Ishikawa (cell line): ENCODE measurements around the gene HINT2.

Experiments
- CEBPB ChIP-seq: IDR thresholded peaks from 2 replicates; pipeline ENCODE4 v1.6.1; 2012
- RAD21 ChIP-seq: IDR thresholded peaks from 2 replicates; pipeline ENCODE4 v1.6.1; 2012; ENCODE audit warnings: low read depth
- TF ChIP-seq, protein P1 (sequence below): IDR thresholded peaks from 2 replicates; pipeline ENCODE4 v1.6.1; 2012; ENCODE audit warnings: low read depth, mild to moderate bottlenecking

DNA sequence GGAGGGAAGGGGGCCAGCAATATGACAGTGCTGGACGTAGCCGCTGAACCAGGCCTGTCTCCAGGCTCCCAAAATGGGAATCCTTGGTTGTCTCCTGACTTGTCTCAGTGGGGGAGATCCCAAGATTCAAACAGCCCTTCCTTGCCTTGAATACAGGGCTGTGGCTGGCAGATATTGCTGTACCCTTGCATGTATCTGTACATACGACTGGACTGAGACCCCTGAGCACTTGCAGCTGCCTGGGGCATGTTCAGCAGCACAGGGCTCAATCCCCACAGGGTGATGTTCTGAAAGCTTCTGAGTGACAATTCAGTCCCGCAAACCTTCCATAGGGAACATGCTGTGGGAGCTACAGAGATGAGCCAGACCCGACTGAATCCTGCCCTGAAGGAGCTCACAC lies 42.0 kb upstream of the HINT2 start:
- no peak for TF ChIP-seq RAD21
- TF ChIP-seq, protein P1, sequence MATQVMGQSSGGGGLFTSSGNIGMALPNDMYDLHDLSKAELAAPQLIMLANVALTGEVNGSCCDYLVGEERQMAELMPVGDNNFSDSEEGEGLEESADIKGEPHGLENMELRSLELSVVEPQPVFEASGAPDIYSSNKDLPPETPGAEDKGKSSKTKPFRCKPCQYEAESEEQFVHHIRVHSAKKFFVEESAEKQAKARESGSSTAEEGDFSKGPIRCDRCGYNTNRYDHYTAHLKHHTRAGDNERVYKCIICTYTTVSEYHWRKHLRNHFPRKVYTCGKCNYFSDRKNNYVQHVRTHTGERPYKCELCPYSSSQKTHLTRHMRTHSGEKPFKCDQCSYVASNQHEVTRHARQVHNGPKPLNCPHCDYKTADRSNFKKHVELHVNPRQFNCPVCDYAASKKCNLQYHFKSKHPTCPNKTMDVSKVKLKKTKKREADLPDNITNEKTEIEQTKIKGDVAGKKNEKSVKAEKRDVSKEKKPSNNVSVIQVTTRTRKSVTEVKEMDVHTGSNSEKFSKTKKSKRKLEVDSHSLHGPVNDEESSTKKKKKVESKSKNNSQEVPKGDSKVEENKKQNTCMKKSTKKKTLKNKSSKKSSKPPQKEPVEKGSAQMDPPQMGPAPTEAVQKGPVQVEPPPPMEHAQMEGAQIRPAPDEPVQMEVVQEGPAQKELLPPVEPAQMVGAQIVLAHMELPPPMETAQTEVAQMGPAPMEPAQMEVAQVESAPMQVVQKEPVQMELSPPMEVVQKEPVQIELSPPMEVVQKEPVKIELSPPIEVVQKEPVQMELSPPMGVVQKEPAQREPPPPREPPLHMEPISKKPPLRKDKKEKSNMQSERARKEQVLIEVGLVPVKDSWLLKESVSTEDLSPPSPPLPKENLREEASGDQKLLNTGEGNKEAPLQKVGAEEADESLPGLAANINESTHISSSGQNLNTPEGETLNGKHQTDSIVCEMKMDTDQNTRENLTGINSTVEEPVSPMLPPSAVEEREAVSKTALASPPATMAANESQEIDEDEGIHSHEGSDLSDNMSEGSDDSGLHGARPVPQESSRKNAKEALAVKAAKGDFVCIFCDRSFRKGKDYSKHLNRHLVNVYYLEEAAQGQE: no peak
- no peak for TF ChIP-seq CEBPB
